SK-N-MC (cell line): ENCODE data around the gene FH.

Experiments
- DNase-seq: peaks from one replicate; pipeline ENCODE4 v3.0.0-alpha.2; 2011; ENCODE audit warnings: low read depth, low spot score
- H3K27ac ChIP-seq: fragments of 200-600 bp; sonication (generic); 2 replicates; pipeline ENCODE4 v1.5.1; 2016; ENCODE audit warnings: mixed run types
- H3K36me3 ChIP-seq: fragments of 200-600 bp; sonication (generic); 2 replicates; pipeline ENCODE4 v1.6.1; 2017; ENCODE audit warnings: antibody characterized with exemption, low read length, mixed read lengths; ENCODE audit not compliant: insufficient read depth
- H3K4me3 ChIP-seq: fragments of 200-600 bp; sonication (generic); 2 replicates; pipeline ENCODE4 v1.5.1; 2016
- H3K9ac ChIP-seq: fragments of 200-600 bp; sonication (generic); 2 replicates; pipeline ENCODE4 v1.8.0; 2017; ENCODE audit warnings: mixed run types, mixed read lengths; ENCODE audit not compliant: insufficient read length
- H3K9me3 ChIP-seq: fragments of 200-600 bp; sonication (generic); 2 replicates; pipeline ENCODE4 v1.6.1; 2017; ENCODE audit warnings: low read depth, mild to moderate bottlenecking, antibody characterized with exemption, low read length, moderate library complexity, mixed read lengths
- EZH2 ChIP-seq: fragments of 200-600 bp; sonication (generic); IDR thresholded peaks from one replicate; pipeline ENCODE4 v1.6.1; 2017; ENCODE audit warnings: antibody characterized with exemption
- FOXP2 ChIP-seq: optimal IDR thresholded peaks from 2 replicates; pipeline ENCODE3; 2011; ENCODE audit warnings: mild to moderate bottlenecking, moderate library complexity; ENCODE audit not compliant: insufficient read depth; ENCODE audit errors: extremely low read length, control extremely low read depth
- POLR2AphosphoS5 ChIP-seq: IDR thresholded peaks from 2 replicates; pipeline ENCODE4 v1.6.1; 2012; ENCODE audit warnings: mild to moderate bottlenecking, low read depth, low read length, borderline replicate concordance

FH gene

GRCh38 chr1:241507189-241507863, 12.2 kb downstream of the FH start:
- peaks cover 96% of the 10 kb centered on the region for H3K36me3 ChIP-seq
- TF ChIP-seq FOXP2: no peak
- no peak for TF ChIP-seq EZH2
- no peak for TF ChIP-seq POLR2AphosphoS5
- no peak overlapping the region for H3K27ac ChIP-seq
- H3K4me3 ChIP-seq: no peak overlapping the region
- no peak for DNase-seq
- no peaks in the 10 kb centered on the region for H3K9me3 ChIP-seq
- no peak overlapping the region for H3K9ac ChIP-seq

DNA sequence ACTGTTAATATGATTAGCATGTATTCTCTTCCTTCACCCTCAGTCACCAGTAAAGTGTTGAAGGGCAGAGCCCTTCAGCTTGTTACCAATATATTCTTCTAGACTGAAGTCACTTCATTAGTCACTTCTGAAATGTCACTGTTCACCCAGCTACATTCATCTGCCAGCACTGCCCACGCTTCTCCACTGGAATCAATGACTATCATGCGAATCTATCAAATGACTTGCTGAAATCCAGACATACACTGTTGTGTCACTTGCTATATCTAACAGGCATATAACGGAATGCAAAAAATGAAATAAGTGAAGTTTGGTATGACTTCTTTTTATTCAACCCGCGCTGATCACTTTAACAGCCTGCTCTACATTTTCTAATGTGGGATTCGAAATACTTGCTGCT, 16.1 kb downstream of the FH start:
- Histone ChIP-seq H3K4me3 (no peak overlapping the region), H3K9me3 (no peaks in the 10 kb centered on the region), H3K27ac (no peak overlapping the region), H3K9ac (no peak overlapping the region), H3K36me3 (peaks cover 93% of the 10 kb centered on the region)
- DNase-seq: no peak
- TF ChIP-seq POLR2AphosphoS5: no peak
- no peak for TF ChIP-seq EZH2
- TF ChIP-seq FOXP2: no peak

GRCh38 chr1:241499910-241500309, 19.6 kb downstream of the FH start:
- H3K9me3 ChIP-seq: no peaks in the 10 kb centered on the region
- DNase-seq: no peak
- peaks cover 91% of the 10 kb centered on the region for H3K36me3 ChIP-seq
- no peak for TF ChIP-seq FOXP2
- TF ChIP-seq POLR2AphosphoS5: no peak
- no peak for TF ChIP-seq EZH2
- no peak overlapping the region for H3K4me3 ChIP-seq
- H3K9ac ChIP-seq: no peak overlapping the region
- H3K27ac ChIP-seq: no peak overlapping the region

DNA sequence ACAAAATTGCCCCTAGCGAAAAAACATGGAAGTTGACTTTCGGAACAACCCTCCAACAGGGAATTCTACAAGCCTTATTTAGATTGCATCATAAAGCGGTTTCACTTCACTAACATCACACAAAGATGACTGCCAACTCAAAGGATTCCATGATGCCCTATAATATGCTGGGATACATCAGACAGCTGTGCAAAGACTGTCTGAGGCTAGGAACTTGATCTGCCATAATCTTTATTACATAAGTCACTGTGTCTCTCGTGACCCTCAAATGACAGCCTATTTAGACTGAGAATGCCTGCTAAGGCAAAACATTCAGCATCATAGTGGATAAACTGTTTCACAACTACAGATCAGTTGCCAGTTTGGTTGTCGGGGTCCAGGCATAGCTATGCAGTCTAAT, 23.8 kb downstream of the FH start:
- Histone ChIP-seq H3K9ac (no peak overlapping the region), H3K27ac (no peak overlapping the region), H3K36me3 (peaks cover 65% of the 10 kb centered on the region), H3K9me3 (no peaks in the 10 kb centered on the region), H3K4me3 (no peak overlapping the region)
- no peak for TF ChIP-seq FOXP2
- TF ChIP-seq POLR2AphosphoS5: no peak
- TF ChIP-seq EZH2: no peak
- DNase-seq: no peak

DNA sequence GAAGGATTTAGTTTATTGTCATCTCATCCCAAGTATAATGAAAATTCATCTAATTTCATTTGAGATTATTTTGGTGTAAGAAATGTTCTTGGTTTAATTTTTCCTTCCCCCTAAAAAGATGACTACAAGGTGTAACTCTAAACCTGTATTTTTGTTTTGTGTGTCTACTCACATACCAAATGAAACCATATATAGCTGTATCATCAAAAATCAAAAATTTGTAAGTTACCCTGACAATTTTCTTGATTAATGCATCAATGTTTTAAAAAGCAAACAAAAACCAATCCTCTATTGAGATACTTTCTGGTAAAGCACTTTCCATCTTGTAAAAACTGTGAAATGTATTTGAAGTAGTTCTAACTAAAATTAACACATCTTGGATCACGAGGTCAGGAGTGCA, 30.8 kb downstream of the FH start:
- H3K9ac ChIP-seq: no peak overlapping the region
- H3K27ac ChIP-seq: no peak overlapping the region
- H3K9me3 ChIP-seq: no peaks in the 10 kb centered on the region
- no peak for DNase-seq
- H3K36me3 ChIP-seq: no peaks in the 10 kb centered on the region
- TF ChIP-seq EZH2 (no peak), POLR2AphosphoS5 (no peak), FOXP2 (no peak)
- H3K4me3 ChIP-seq: no peak overlapping the region

DNA sequence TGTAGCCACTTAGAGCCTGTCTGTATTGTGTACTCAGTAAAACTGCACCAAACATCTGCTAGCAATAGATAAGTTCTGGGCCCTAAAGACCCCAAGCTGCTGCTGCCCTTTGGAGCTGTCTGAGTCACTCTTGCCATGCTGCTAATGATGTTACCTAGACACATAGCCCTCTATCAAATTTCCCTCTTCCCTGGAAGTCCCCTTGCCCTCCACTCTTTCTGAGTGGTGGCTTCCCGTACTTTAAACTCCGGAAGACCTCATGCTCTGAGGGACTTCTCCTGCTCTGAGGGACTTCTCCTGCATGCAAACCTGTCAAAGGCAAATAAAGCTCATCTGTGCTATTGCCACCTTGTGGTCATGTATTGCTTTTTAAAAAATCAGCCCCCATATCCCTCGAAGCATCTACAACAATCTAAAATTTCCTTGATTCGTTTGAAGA, 34.0 kb downstream of the FH start:
- H3K36me3 ChIP-seq: no peaks in the 10 kb centered on the region
- H3K9ac ChIP-seq: no peak overlapping the region
- no peaks in the 10 kb centered on the region for H3K9me3 ChIP-seq
- no peak overlapping the region for H3K4me3 ChIP-seq
- H3K27ac ChIP-seq: no peak overlapping the region
- DNase-seq: no peak
- TF ChIP-seq FOXP2 (no peak), POLR2AphosphoS5 (no peak), EZH2 (no peak)

- H3K27ac ChIP-seq: no peak overlapping the region
- no peak overlapping the region for H3K4me3 ChIP-seq
- no peak for DNase-seq
- no peak overlapping the region for H3K9ac ChIP-seq
- TF ChIP-seq POLR2AphosphoS5 (no peak), FOXP2 (no peak), EZH2 (no peak)
- H3K9me3 ChIP-seq: no peaks in the 10 kb centered on the region
- H3K36me3 ChIP-seq: no peaks in the 10 kb centered on the region
Measured at GRCh38 chr1:241485145-241485544, 34.4 kb downstream of the FH start.

DNA sequence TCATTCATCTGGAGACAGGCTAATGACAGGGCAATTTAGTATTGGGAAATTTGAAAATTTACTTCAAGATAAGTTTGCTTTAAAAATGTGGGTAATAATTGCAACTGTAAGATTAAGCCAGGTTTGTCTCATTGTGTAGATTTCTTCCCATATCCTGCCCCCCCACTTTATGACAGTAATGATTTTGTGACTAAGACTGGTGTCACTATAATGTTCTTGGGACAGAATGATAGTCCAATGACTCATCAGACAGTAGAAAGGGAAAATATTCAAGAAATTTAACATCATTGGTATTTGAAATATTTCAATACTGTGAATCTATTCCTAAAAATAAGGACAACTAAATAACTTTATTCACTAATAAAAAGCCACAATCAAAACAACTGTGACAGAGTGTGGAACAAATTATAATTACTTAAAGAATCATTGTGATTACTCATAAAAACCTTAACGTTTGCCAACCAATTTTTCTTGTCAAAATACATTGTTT, 36.7 kb downstream of the FH start:
- no peak for TF ChIP-seq POLR2AphosphoS5
- Histone ChIP-seq H3K4me3 (no peak overlapping the region), H3K36me3 (no peaks in the 10 kb centered on the region), H3K27ac (no peak overlapping the region), H3K9ac (no peak overlapping the region), H3K9me3 (no peaks in the 10 kb centered on the region)
- no peak for DNase-seq

- DNase-seq: no peak
Measured at GRCh38 chr1:241479294-241479693, 40.3 kb downstream of the FH start.

More at GRCh38 chr1:241479294-241479693, 40.3 kb downstream of the FH start:
- no peak overlapping the region for H3K27ac ChIP-seq
- no peak for TF ChIP-seq FOXP2
- no peak for TF ChIP-seq EZH2
- TF ChIP-seq POLR2AphosphoS5: no peak
- H3K36me3 ChIP-seq: no peaks in the 10 kb centered on the region
- H3K4me3 ChIP-seq: no peak overlapping the region
- H3K9ac ChIP-seq: no peak overlapping the region
- H3K9me3 ChIP-seq: no peaks in the 10 kb centered on the region
